Measurements from ENCODE around the gene HIGD1C. TPM values are rescaled to one million over a fixed set of nuclear protein-coding genes. Genes with fewer than 3 reads are reported as not detected.

The HIGD1C gene
- total RNA-seq, 1 donor from 2014 or later: not detected

DNA sequence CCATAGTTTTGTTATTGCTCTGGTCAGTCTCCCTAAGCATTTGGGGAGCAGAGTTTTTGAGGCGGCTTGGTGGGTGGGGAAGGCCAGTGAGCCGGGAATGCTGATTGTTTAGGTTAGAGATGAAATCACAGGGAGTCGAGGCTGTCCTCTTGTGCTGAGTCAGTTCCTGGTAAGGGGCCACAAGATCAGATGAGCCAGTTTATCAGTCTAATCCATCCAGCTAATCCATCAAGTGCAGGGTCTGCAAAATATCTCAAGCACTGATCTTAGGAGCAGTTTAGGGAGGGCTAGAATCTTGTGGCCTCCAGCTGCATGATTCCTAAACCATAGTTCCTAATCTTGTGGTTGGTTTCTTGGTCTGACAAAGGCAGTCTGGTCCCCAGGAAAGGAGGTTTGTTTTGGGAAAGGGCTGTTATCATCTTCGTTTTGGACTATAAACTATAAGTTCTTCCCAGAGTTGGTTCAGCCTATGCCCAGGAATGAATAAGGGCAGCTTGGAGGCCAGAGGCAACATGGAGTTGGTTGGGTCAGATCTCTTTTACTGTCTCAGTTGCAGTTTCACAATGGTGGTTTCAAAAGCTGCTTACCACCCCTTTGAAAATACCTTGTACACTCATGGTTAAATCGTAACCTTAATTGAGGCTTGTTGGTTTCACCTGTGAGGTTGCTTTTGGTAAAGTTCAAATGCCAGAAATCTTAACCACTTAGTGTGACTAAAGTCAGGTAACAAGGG lies 33.6 kb upstream of the HIGD1C start:
- Mint-ChIP-seq H3K27ac (ENCODE audit: unreplicated experiment) (no peak overlapping the region), H3K4me1 (peaks cover 14% of the 10 kb centered on the region), H3K9me3 (peaks cover 17% of the 10 kb centered on the region), H3K36me3 (ENCODE audit: low read depth) (peaks cover 13% of the 10 kb centered on the region), H3K27me3 (ENCODE audit: low read depth) (no peaks in the 10 kb centered on the region), H3K4me3 (no peak overlapping the region)
- no peak for DNase-seq (ENCODE audit: low read depth, low spot score)
- TF ChIP-seq, protein P1, sequence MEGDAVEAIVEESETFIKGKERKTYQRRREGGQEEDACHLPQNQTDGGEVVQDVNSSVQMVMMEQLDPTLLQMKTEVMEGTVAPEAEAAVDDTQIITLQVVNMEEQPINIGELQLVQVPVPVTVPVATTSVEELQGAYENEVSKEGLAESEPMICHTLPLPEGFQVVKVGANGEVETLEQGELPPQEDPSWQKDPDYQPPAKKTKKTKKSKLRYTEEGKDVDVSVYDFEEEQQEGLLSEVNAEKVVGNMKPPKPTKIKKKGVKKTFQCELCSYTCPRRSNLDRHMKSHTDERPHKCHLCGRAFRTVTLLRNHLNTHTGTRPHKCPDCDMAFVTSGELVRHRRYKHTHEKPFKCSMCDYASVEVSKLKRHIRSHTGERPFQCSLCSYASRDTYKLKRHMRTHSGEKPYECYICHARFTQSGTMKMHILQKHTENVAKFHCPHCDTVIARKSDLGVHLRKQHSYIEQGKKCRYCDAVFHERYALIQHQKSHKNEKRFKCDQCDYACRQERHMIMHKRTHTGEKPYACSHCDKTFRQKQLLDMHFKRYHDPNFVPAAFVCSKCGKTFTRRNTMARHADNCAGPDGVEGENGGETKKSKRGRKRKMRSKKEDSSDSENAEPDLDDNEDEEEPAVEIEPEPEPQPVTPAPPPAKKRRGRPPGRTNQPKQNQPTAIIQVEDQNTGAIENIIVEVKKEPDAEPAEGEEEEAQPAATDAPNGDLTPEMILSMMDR (conservative IDR thresholded peaks at IDR 0.05): no peak

DNA sequence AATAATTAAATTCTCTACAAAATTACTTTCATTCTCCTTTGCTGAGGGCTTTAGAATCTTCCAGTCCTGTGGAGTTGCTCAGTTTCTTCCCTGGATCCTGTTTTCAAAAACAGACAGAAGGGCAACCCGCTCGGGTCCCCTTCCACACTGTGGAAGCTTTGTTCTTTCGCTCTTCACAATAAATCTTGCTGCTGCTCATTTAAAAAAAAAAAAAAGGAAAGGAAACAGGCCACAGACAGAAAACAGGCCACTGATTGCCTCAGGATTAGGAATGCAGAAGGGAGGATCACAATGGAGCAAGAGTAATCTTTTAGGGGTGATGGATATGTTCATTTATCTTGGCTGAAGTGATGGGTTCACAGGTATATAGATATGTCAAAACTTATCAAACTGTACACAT lies 29.5 kb upstream of the HIGD1C start:
- no peaks in the 10 kb centered on the region for H3K27me3 Mint-ChIP-seq (ENCODE audit: low read depth)
- peak overlapping the region; percentile 90 for H3K27ac Mint-ChIP-seq (ENCODE audit: unreplicated experiment)
- peak overlapping the region; percentile 31 for H3K4me3 Mint-ChIP-seq
- H3K4me1 Mint-ChIP-seq: peaks cover 40% of the 10 kb centered on the region
- H3K9me3 Mint-ChIP-seq: peaks cover 6% of the 10 kb centered on the region
- DNase-seq (ENCODE audit: low read depth, low spot score): no peak
- TF ChIP-seq, protein P1 (conservative IDR thresholded peaks at IDR 0.05): no peak
- peaks cover 7% of the 10 kb centered on the region for H3K36me3 Mint-ChIP-seq (ENCODE audit: low read depth)

DNA sequence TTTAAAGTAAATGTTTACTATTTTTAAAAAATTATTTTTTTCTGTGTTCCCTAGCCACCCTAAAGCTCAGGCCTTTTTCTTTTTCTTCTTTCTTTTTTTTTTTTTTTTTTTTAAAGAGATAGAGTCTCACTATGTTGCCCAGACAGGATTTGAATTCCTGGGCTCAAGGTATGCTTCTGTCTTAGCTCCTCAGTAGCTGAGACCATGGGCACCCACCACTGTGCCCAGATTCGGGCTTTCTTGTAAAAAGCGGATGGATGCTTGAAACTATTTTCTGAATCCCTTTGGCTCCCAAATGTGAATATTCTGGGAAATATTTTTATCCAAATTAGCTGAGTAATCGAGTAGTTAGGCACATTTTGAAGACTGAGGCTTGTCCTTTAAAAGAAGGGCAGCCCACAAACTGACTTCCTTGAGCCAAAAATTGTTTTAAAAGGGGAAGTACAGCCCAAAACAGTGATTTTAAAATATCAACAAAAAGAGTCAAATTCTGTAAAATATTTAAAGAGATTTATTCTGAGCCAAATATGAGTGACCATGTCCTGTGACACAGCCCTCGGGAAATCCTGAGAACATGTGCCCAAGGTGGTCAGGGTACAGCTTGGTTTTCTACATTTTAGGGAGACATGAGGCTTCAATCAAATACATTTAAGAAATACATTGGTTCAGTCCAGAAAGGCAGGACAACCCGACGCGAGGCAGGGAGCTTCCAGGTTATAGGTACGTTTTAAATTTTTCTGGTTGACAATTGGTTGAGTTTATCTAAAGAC lies 28.8 kb upstream of the HIGD1C start:
- H3K9me3 Mint-ChIP-seq: peaks cover 1% of the 10 kb centered on the region
- TF ChIP-seq, protein P1 (conservative IDR thresholded peaks at IDR 0.05): no peak
- H3K4me3 Mint-ChIP-seq: peak overlapping the region; percentile 79
- H3K27ac Mint-ChIP-seq (ENCODE audit: unreplicated experiment): peak overlapping the region; percentile 85
- H3K36me3 Mint-ChIP-seq (ENCODE audit: low read depth): peaks cover under 1% of the 10 kb centered on the region
- DNase-seq (ENCODE audit: low read depth, low spot score): no peak
- H3K27me3 Mint-ChIP-seq (ENCODE audit: low read depth): no peaks in the 10 kb centered on the region
- H3K4me1 Mint-ChIP-seq: peaks cover 40% of the 10 kb centered on the region

DNA sequence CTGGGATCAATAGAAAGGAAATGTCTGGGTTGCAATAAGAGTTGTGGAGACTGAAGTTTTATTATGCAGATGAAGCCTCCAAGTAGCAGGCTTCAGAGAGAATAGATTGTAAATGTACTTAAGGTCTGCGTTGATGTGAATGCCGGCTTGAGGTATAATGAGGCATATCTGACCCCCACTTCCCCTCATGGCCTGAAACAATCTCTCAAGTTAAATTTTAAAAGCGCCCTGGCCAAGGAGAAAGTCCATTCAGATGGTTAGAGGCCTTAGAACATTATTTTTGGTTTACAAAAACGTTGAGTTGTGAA lies 28.3 kb upstream of the HIGD1C start:
- Mint-ChIP-seq H3K36me3 (ENCODE audit: low read depth) (no peaks in the 10 kb centered on the region), H3K4me3 (peak overlapping the region; percentile 79), H3K27ac (ENCODE audit: unreplicated experiment) (peak overlapping the region; percentile 85), H3K27me3 (ENCODE audit: low read depth) (no peaks in the 10 kb centered on the region), H3K4me1 (peaks cover 40% of the 10 kb centered on the region), H3K9me3 (no peaks in the 10 kb centered on the region)
- TF ChIP-seq, protein P1 (conservative IDR thresholded peaks at IDR 0.05): no peak
- DNase-seq (ENCODE audit: low read depth, low spot score): no peak

DNA sequence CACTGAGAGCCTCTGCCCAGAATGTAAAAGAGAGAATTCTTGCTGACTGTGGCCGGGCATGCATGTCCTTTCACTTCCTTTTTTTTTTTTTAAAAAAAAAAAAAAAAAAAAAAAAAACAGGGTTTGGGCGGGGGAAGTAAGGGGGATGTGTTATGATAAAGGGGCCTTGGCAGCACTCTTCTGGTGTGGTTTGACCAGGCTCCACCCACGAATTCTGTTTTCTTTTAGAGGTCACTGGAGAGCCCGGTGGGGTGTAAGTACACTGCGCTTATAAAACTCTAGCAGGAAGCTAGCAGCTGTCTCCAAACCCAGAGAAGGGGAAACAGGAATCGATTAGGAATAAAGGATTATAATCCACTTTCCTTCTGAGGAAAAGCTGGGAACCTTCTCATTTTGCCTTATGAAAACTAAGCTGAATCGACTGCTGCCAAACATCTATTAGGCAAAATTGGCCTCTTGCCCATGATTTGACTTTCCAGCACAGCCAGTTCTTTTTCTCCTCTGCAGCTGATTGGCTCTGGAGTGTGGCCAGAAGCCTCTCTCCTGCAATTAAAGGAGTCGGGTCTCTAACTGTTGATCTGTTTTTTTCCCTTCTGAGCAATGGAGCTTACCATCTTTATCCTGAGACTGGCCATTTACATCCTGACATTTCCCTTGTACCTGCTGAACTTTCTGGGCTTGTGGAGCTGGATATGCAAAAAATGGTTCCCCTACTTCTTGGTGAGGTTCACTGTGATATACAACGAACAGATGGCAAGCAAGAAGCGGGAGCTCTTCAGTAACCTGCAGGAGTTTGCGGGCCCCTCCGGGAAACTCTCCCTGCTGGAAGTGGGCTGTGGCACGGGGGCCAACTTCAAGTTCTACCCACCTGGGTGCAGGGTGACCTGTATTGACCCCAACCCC lies 27.7 kb upstream of the HIGD1C start:
- DNase-seq (ENCODE audit: low read depth, low spot score): peak; percentile 9
- no peak overlapping the region for H3K27ac Mint-ChIP-seq (ENCODE audit: unreplicated experiment)
- TF ChIP-seq, protein P1 (conservative IDR thresholded peaks at IDR 0.05): no peak
- no peaks in the 10 kb centered on the region for H3K9me3 Mint-ChIP-seq
- H3K36me3 Mint-ChIP-seq (ENCODE audit: low read depth): no peaks in the 10 kb centered on the region
- peaks cover 40% of the 10 kb centered on the region for H3K4me1 Mint-ChIP-seq
- no peaks in the 10 kb centered on the region for H3K27me3 Mint-ChIP-seq (ENCODE audit: low read depth)
- H3K4me3 Mint-ChIP-seq: peak overlapping the region; percentile 79
